ENCODE results near the gene CAPN15. TPM values are rescaled to one million over a fixed set of nuclear protein-coding genes. Genes with fewer than 3 reads are reported as not detected.

Gene CAPN15
- polyA plus RNA-seq, 2 of the 4 experiments (the other 2 are of a cell fraction): 11.4 to 33.3 TPM

- FAIRE-seq: no peak
- POLR2A ChIA-PET: no interaction called here
- ATAC-seq: no peak; a peak in 1 of 6 replicates
- no peak overlapping the region for H3K27ac ChIP-seq
- CTCF ChIA-PET: interaction anchor here (0.7 to 1.6 kb wide), 3 partner anchors 8 to 417 kb away, joined by 3 to 6 read pairs (median 4); no protein-coding TSS in a partner anchor
- no peak for DNase-seq (ENCODE audit: low read depth in 1 of 2, low spot score in 1 of 2)
- 93% methylated on average over 22 of the region's 31 CpGs for WGBS (ENCODE audit: missing lambda C conversion rate)
- no peak for TF ChIP-seq HOXA7 (CRISPR knock-in tag; IDR thresholded peaks at IDR 0.05)
- TF ChIP-seq HEYL (CRISPR knock-in tag; IDR thresholded peaks at IDR 0.05): no peak
- no peak for TF ChIP-seq HOXB5 (CRISPR knock-in tag; IDR thresholded peaks at IDR 0.05)
- no peak for TF ChIP-seq E2F6 (IDR thresholded peaks at IDR 0.05; ENCODE audit: borderline replicate concordance, low read depth)
- TF ChIP-seq RAD21 (conservative IDR thresholded peaks at IDR 0.05 in 1 of 2, IDR thresholded peaks at IDR 0.05 in 1 of 2): no peak
- TF ChIP-seq MYC (IDR thresholded peaks at IDR 0.05; ENCODE audit: borderline replicate concordance, low read length): no peak
- TF ChIP-seq KDM5A (IDR thresholded peaks at IDR 0.05): no peak
- TF ChIP-seq ZNF302 (CRISPR knock-in tag; IDR thresholded peaks at IDR 0.05): no peak
- TF ChIP-seq HOXB13 (CRISPR knock-in tag; IDR thresholded peaks at IDR 0.05; ENCODE audit: low read depth): no peak
- TF ChIP-seq HDAC2 (IDR thresholded peaks at IDR 0.05): no peak
- no peak for TF ChIP-seq RCOR1 (IDR thresholded peaks at IDR 0.05; ENCODE audit: low read depth, low read length)
- TF ChIP-seq EP300 (IDR thresholded peaks at IDR 0.05): no peak
- TF ChIP-seq FOSB (CRISPR knock-in tag; IDR thresholded peaks at IDR 0.05): no peak
- no peaks in the 10 kb centered on the region for H3K9me3 ChIP-seq
- H3K4me1 ChIP-seq: no peaks in the 10 kb centered on the region
- H3K4me2 ChIP-seq: no peak overlapping the region
- no peak overlapping the region for H3K4me3 ChIP-seq
Observed at GRCh38 chr16:482468-483185, 44.9 kb upstream of the CAPN15 start.

DNA sequence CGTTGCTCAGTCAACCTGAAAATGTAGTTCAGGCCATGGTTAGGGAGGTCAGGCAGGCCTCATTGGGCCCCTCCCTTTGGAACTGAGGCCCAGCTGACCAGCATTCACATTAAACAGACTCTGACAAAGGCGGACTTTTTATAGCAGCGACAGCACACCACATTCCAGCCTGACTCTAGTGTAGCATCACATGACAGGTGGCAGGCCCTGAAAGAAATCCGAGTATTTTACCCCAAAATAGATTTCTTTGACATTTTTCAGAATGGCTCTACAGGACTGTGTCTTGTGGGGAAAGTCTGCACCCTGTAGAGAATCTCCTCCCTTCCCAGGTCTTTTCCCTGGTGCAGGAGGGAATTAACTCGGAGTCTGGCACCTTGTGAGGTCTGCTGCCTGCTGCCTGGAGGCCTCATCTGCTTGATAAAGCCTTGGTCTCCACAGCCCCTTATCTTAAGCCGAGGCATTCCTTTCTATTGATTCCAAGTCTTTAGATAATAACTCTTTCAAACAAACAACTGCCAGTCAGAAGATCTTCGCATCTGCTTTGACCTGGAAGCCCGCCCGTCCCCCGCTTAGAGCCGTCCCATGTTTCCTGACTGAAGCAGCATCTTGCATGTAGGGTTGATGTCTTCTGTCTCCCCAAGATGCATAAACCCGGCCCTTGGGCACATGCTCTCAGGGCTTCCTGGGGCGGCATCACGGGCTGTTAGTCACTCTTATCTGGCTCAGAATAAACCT, 44.0 kb upstream of the CAPN15 start:
- no peaks in the 10 kb centered on the region for H3K4me1 ChIP-seq
- DNase-seq (ENCODE audit: low read depth in 1 of 2, low spot score in 1 of 2) (no peak), ATAC-seq (no peak), FAIRE-seq (no peak)
- ChIA-PET POLR2A (no interaction called here), CTCF (interaction anchor here (1.1 kb wide), 1 partner anchor 418 kb away, joined by 3 read pairs; no protein-coding TSS in a partner anchor)
- no peak overlapping the region for H3K4me3 ChIP-seq
- no peak for TF ChIP-seq POLR2A (IDR thresholded peaks at IDR 0.05; ENCODE audit: low read length)
- TF ChIP-seq HES2 (IDR thresholded peaks at IDR 0.05): no peak
- no peak for TF ChIP-seq RFX5 (IDR thresholded peaks at IDR 0.05)
- no peak for TF ChIP-seq MAZ (IDR thresholded peaks at IDR 0.05; ENCODE audit: borderline replicate concordance, low read depth, low read length)
- TF ChIP-seq TP53 (CRISPR knock-in tag; IDR thresholded peaks at IDR 0.05): no peak
- no peak for TF ChIP-seq NPAS2 (CRISPR knock-in tag; IDR thresholded peaks at IDR 0.05; ENCODE audit: borderline replicate concordance)
- no peak for TF ChIP-seq FOXS1 (CRISPR knock-in tag; IDR thresholded peaks at IDR 0.05)
- TF ChIP-seq BHLHE40 (IDR thresholded peaks at IDR 0.05; ENCODE audit: low read depth, low read length): no peak
- no peak for TF ChIP-seq KDM1A (IDR thresholded peaks at IDR 0.05; ENCODE audit: low read depth)
- TF ChIP-seq MYC (IDR thresholded peaks at IDR 0.05; ENCODE audit: borderline replicate concordance, low read length): no peak
- no peak for TF ChIP-seq CHD4 (IDR thresholded peaks at IDR 0.05; ENCODE audit: borderline replicate concordance)
- no peak for TF ChIP-seq ZNF302 (CRISPR knock-in tag; IDR thresholded peaks at IDR 0.05)
- TF ChIP-seq EHMT2 (IDR thresholded peaks at IDR 0.05; ENCODE audit: low read depth): no peak
- WGBS (ENCODE audit: missing lambda C conversion rate): 91% methylated on average over 14 of the region's 14 CpGs
- no peak overlapping the region for H3K4me2 ChIP-seq
- no peak overlapping the region for H3K27ac ChIP-seq
- H3K9me3 ChIP-seq: no peaks in the 10 kb centered on the region
